NCI-H345 treated with DMSO at 0.1 percent for 48 hours (cell line): Measurements from ENCODE around the gene GRIK2.

Source experiments
- DNase-seq: peaks from one replicate; lab custom pipeline; 2025; ENCODE audit not compliant: unreplicated experiment; lab: John Stamatoyannopoulos, UW

Gene GRIK2

DNA sequence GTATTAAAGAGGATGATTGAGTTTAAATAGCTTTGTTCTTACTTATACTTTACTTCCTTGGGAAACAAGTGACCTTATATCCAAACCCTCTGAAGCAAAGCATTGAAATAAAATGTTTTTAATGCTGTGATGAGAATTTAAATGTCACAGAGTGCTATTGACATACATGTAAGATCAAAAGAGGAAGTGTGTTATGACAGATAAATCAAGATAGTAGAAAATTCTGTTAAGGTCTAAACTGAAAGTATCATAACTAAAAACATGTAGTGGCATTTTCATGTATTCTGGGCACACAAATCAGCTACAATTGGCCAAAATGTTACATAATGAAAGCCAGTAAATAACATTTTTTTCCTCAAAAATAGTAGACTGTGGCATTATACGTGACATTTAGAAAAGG is 318.0 kb downstream of the GRIK2 start:
- DNase-seq, result no peak

- DNase-seq, result no peak
These were observed 322.9 kb downstream of the GRIK2 start for GRCh38 chr6:101716387-101716786.

- no peak for DNase-seq
These were observed 323.3 kb downstream of the GRIK2 start for GRCh38 chr6:101716810-101717209.

GRCh38 chr6:101719521-101719920 is 326.0 kb downstream of the GRIK2 start:
- DNase-seq, result no peak

GRCh38 chr6:101722471-101722870 is 329.0 kb downstream of the GRIK2 start:
- DNase-seq, result no peak

DNA sequence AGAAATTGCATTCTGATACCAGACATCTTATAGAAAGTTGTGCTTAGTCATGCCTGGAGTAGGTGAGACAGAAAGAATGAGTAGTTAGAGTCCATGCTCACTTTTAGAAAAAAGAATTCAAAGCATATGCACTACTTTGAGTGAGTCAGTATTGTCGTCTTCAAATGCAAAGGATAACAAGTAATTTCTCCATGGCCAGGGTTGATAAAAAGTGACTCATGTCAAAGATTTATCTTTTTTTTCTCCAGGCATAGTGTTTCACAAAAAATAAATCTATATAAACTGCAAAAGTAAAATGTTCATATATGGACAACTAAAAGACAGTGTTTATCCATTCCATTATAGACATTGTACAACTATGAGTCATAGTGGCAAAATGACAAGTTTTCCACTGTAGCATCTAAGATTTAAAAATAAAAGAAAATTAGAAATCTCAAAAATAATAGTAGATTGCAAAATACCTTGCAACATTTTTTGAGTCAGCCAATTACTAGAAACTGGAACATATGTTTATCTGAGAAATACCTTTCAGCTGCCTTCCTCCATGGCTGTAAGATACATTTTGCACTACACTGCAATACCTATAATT is 329.6 kb downstream of the GRIK2 start:
- DNase-seq, result no peak

- no peak for DNase-seq
These were observed 334.9 kb downstream of the GRIK2 start for GRCh38 chr6:101728388-101728787.

GRCh38 chr6:101728956-101729355 is 335.4 kb downstream of the GRIK2 start:
- no peak for DNase-seq

- DNase-seq, result no peak
These were observed 337.4 kb downstream of the GRIK2 start for GRCh38 chr6:101730954-101731353.

- DNase-seq, result no peak
These were observed 340.4 kb downstream of the GRIK2 start for GRCh38 chr6:101733899-101734298.

DNA sequence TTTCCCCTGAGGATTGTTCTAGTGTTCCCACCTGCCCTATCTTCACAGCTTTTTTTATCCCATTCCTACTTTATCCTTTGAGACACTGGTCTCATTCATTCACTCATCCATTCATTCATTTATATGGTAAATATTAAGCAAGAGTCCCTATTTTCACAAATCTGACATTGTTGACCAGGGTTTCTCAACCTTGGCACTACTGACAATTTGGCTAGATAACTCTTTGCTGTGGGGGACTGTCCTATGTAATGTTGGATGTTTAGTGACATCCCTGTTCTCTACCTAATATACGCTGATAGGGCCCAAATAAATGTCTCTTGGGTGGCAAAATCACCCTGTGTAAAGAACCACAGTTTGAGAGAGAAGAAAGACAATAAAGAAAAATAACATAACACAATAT is 345.0 kb downstream of the GRIK2 start:
- DNase-seq, result no peak

DNA sequence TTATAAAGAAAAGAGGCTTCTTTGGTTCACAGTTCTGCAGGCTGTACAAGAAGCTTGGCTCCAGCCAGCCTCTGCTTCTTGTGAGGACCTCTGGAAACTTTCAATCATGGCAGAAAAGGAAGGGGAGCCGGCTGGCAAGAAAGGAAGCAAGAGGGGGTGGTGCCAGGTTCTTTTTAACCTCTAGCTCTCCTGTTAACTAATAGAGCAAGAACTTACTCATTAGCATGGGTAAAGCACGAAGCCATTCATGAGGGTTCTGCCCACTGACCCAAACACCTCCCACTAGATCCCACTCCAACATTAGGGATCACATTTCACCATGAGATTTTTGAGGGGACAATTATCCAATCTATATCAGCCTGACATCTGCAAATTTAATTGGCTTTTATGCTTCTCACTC is 347.1 kb downstream of the GRIK2 start:
- DNase-seq, result no peak

- DNase-seq, result no peak
These were observed 348.1 kb downstream of the GRIK2 start for GRCh38 chr6:101741474-101742171.

DNA sequence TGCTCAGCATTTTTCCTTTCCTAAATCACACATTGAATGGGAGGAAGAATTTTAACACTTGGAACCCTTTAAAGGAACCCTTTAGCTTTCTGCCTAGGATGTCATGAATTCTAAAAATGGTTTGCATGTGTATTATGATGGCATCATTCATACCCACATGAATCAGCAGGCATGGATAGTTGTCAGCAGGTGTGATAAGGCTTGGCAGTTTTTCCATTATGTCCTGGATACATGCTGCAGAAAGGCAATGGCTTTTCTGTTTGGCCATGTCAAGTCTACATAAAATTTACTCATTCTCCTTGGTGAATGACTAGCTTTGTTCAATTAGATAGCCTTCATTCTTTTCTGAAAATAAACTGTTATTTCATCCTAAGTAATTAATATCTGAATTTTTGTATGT is 353.7 kb downstream of the GRIK2 start:
- no peak for DNase-seq

DNA sequence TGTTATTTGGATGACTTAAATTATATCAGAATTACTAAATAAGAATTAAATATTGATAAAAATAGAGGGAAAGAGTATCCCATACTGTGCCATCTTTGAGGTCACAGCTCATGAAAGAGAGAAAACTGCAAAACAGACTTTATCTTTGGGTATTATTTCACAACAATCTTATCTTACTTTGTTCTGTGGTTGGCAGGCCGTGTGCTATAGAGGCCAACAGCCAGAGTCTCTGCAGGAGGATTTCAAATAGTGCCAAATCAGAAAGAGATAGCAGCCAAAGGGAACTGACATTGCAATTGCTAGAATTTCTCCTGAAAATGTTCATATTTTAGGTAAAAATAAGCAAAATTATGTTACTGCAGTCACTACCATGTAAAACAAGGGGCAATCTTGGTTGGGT is 354.2 kb downstream of the GRIK2 start:
- no peak for DNase-seq

GRCh38 chr6:101755931-101756330 is 362.4 kb downstream of the GRIK2 start:
- DNase-seq, result no peak

DNA sequence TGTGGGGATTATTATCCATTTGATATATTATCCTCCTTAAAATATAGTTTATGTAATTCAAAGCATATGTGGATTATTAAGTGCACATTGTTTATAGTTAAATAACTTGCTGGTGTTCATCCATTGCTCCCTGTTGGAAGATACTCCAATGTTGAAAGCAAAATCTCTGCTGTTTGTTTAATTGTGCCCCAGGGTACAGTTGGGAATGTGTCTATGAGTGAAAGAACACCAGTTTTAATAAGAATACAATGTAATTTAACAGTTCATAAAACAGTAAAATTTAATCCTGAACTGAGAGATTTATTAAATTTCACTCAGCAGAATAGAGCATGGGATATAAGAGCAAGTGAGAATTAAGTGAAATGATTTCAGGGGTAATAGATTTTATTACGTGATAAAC is 364.9 kb downstream of the GRIK2 start:
- DNase-seq, result no peak

GRCh38 chr6:101760843-101761621 is 367.5 kb downstream of the GRIK2 start:
- DNase-seq, result no peak

DNA sequence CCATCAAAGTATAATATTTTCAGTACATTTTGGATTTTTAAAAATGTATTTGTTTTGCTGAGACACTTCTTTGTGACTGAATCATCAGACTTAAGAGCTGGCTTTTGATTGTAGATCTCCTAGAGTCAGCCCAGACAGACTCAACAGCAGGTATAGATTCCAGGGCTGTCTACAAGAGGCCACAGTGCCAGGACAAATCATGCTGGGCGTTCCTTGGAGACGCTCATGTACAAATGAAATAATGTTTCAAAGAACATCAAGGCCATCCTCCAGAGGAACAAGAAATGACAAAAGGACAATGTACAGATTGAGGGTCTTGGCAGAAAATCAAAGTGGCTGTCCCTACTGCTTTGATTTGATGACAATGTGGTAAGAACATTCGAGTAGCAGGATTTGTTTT is 369.3 kb downstream of the GRIK2 start:
- no peak for DNase-seq

- no peak for DNase-seq
These were observed 371.8 kb downstream of the GRIK2 start for GRCh38 chr6:101765281-101765680.

GRCh38 chr6:101770116-101770515 is 376.6 kb downstream of the GRIK2 start:
- DNase-seq, result peak; percentile 39

DNA sequence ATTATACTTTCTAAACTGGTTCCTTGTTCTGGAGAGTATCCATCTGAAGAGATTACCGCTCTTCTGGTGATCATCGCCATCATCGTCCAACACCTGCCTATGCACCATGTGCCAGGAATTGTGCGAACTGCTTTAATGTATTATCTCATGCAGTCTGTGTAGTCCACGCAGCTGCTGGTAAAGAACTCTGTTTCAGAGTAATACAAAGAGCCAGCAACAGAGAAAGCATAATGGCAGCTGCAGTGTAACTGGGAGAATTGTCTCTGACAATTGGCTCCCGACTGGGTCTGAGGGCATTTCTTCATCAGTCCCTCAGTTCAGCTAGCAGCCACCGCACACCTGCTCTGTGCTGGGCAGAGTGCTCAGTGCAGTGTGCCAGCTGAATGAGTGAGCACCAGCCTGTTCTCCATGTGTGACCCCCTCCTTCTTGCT is 383.4 kb downstream of the GRIK2 start:
- peak; percentile 94 for DNase-seq
